Measurements from ENCODE around the gene SESN2.

The SESN2 gene

DNA sequence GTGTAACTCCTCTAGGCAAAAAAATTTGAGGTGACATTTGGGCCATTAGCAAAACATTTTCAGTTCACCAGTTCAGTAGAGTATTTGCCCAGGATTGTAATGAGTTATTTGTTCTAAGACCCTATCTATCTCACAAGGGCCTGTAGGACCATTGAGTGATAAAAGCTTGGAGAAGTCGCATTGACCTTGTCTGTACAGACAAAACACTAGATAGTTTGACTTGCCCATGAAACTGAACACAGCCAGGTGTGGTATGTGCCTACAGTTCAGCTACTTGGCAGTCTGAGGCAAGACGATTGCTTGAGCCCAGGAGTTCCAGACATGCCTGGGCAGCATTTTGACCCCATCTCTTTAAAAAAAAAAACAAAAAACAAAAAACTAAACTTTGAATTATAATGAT is 20.3 kb upstream of the SESN2 start:
- Histone ChIP-seq H2AFZ (no peak overlapping the region), H3K9me3 (ENCODE audit: control insufficient read depth, low read length) (no peaks in the 10 kb centered on the region), H3K79me2 (peaks cover 2% of the 10 kb centered on the region), H3K4me1 (peaks cover 2% of the 10 kb centered on the region), H3K27me3 (ENCODE audit: control insufficient read depth, insufficient read depth, low read length) (no peaks in the 10 kb centered on the region), H3K4me3 (ENCODE audit: low read depth, low read length) (no peak overlapping the region), H3K4me2 (ENCODE audit: low read length) (no peak overlapping the region), H3K9ac (no peak overlapping the region), H3K27ac (no peak overlapping the region), H3K36me3 (ENCODE audit: control insufficient read depth, insufficient read depth, low read length) (no peaks in the 10 kb centered on the region)
- TF ChIP-seq, protein P1, sequence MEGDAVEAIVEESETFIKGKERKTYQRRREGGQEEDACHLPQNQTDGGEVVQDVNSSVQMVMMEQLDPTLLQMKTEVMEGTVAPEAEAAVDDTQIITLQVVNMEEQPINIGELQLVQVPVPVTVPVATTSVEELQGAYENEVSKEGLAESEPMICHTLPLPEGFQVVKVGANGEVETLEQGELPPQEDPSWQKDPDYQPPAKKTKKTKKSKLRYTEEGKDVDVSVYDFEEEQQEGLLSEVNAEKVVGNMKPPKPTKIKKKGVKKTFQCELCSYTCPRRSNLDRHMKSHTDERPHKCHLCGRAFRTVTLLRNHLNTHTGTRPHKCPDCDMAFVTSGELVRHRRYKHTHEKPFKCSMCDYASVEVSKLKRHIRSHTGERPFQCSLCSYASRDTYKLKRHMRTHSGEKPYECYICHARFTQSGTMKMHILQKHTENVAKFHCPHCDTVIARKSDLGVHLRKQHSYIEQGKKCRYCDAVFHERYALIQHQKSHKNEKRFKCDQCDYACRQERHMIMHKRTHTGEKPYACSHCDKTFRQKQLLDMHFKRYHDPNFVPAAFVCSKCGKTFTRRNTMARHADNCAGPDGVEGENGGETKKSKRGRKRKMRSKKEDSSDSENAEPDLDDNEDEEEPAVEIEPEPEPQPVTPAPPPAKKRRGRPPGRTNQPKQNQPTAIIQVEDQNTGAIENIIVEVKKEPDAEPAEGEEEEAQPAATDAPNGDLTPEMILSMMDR (IDR thresholded peaks at IDR 0.05), result no peak

DNA sequence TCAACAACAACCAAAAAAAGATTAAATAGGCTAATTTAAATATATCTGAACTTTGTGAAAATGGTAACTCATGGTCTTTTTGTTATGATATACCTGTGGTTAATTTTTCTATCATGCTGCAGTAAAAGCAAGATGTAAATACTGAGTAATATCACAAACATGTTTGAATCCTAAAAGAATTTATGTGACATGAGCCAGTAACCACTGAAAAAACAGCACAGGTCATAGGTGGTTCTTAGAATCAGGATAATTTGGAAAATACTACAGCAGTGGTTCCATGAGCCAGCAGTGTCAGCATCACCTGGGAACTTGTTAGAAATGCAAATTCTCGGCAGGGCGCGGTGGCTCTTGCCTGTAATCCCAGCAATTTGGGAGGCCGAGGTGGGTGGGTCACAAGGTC is 19.3 kb upstream of the SESN2 start:
- H3K27me3 ChIP-seq (ENCODE audit: control insufficient read depth, insufficient read depth, low read length), result no peaks in the 10 kb centered on the region
- H3K4me3 ChIP-seq (ENCODE audit: low read depth, low read length), result no peak overlapping the region
- H3K36me3 ChIP-seq (ENCODE audit: control insufficient read depth, insufficient read depth, low read length), result no peaks in the 10 kb centered on the region
- no peak overlapping the region for H3K27ac ChIP-seq
- TF ChIP-seq, protein P1 (IDR thresholded peaks at IDR 0.05), result no peak
- no peak overlapping the region for H3K9ac ChIP-seq
- H3K79me2 ChIP-seq, result peaks cover 2% of the 10 kb centered on the region
- H3K9me3 ChIP-seq (ENCODE audit: control insufficient read depth, low read length), result no peaks in the 10 kb centered on the region
- H3K4me1 ChIP-seq, result peaks cover 2% of the 10 kb centered on the region
- no peak overlapping the region for H2AFZ ChIP-seq
- no peak overlapping the region for H3K4me2 ChIP-seq (ENCODE audit: low read length)

DNA sequence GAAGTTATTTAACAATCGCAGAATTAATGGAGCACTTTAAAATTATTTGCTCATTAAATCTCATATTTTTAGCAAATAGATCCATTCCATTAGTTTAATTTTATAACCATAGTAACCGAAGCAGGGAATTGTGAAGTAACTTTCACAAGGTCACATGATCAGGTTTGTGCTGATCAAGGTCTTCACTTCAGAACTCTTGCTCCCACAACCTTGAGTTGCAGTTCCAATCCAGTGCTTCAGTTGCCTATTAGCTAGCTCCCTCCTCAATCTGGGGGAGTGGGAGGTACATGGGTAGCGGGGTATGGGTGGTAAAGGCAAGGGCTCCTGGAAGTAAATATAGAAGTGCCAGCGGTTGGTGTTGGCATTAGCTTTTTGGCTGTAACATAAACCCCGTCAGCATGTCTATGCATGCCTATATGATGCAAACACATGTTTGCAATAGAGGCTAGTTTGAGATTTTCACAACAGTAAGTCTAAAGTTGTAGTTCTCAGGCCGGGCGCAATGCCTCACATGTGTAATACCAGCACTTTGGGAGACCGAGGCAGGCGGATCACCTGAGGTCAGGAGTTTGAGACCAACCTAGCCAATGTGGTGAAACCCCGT is 17.6 kb upstream of the SESN2 start:
- no peaks in the 10 kb centered on the region for H3K36me3 ChIP-seq (ENCODE audit: control insufficient read depth, insufficient read depth, low read length)

DNA sequence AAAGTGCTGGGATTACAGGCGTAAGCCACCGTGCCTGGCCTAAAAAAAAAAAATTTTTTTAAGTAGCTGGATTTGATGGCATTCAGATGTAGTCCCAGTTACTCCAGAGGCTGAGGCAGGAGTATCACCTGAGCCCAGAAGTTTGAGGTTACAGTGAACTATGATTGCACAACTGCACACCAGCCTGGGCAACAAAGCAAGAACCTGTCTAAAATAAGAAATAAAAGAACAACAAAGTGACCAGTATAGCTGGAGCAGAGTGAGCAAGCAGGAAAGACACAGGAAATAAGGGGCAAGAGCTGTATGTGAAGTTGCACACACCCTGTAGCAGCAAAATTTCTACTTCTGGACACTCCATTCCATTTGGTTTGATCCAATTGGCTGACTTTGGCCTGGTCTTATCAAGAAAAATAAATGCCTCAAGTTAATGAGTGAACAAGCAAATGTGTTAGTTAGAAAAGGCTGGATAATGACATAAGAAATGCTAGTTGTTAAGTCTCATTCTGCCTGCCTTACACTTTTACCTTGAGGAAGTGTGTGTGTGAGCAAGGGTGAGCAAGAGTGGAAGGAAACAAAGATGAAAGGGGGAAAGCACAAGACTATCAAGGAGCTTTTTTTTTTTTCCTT is 15.5 kb upstream of the SESN2 start:
- Histone ChIP-seq H3K4me2 (ENCODE audit: low read length) (no peak overlapping the region), H3K4me1 (peaks cover 7% of the 10 kb centered on the region)

More for the DNA sequence above, 17.6 kb upstream of the SESN2 start:
- no peak overlapping the region for H2AFZ ChIP-seq
- H3K4me1 ChIP-seq, result peaks cover 2% of the 10 kb centered on the region
- H3K9ac ChIP-seq, result no peak overlapping the region
- H3K27me3 ChIP-seq (ENCODE audit: control insufficient read depth, insufficient read depth, low read length), result no peaks in the 10 kb centered on the region
- H3K4me2 ChIP-seq (ENCODE audit: low read length), result no peak overlapping the region
- no peaks in the 10 kb centered on the region for H3K9me3 ChIP-seq (ENCODE audit: control insufficient read depth, low read length)
- H3K4me3 ChIP-seq (ENCODE audit: low read depth, low read length), result no peak overlapping the region
- TF ChIP-seq, protein P1 (IDR thresholded peaks at IDR 0.05), result no peak
- no peak overlapping the region for H3K27ac ChIP-seq
- H3K79me2 ChIP-seq, result peaks cover 2% of the 10 kb centered on the region

More for the DNA sequence above, 15.5 kb upstream of the SESN2 start:
- TF ChIP-seq, protein P1 (IDR thresholded peaks at IDR 0.05), result no peak
- H3K27me3 ChIP-seq (ENCODE audit: control insufficient read depth, insufficient read depth, low read length), result no peaks in the 10 kb centered on the region
- no peak overlapping the region for H3K9ac ChIP-seq
- no peak overlapping the region for H3K27ac ChIP-seq
- H3K79me2 ChIP-seq, result no peaks in the 10 kb centered on the region
- H3K36me3 ChIP-seq (ENCODE audit: control insufficient read depth, insufficient read depth, low read length), result no peaks in the 10 kb centered on the region
- no peak overlapping the region for H2AFZ ChIP-seq
- no peak overlapping the region for H3K4me3 ChIP-seq (ENCODE audit: low read depth, low read length)
- no peaks in the 10 kb centered on the region for H3K9me3 ChIP-seq (ENCODE audit: control insufficient read depth, low read length)

Measured in parathyroid adenoma (tissue), 2 donors.